HL-60 (cell line): ENCODE results near the gene THSD7B.
"Not testable (repeated sequence)": the region's sequence is repeated elsewhere in the genome, so short reads cannot be mapped to it uniquely, and the experiment has no call there.

ENCODE experiments used
- DNase-seq, 2 experiments: peaks; one replicate each; pipeline ENCODE4 v3.0.0-alpha.2; 2010 to 2020; ENCODE audit warnings: low read depth in 1 of 2, low spot score in 1 of 2
- H3K27ac ChIP-seq: fragments of 250-450 bp; sonication (Bioruptor Pico); replicated peaks from 2 replicates; pipeline ENCODE4 v1.5.1; 2020; ENCODE audit warnings: mild to moderate bottlenecking, moderate library complexity
- H3K27me3 ChIP-seq: fragments of 250-450 bp; sonication (Bioruptor Pico); 2 replicates; pipeline ENCODE4 v1.5.1; 2021; ENCODE audit warnings: mild to moderate bottlenecking, moderate library complexity; ENCODE audit not compliant: insufficient read depth, poor library complexity, severe bottlenecking
- H3K4me3 ChIP-seq: replicated peaks from 2 replicates; pipeline ENCODE4 v1.5.1; 2011; ENCODE audit warnings: mild to moderate bottlenecking, control low read depth, low read length; ENCODE audit not compliant: insufficient read depth
- GABPA ChIP-seq: IDR thresholded peaks from 2 replicates; pipeline ENCODE4 v1.6.1; 2012; ENCODE audit warnings: low read depth
- POLR2AphosphoS5 ChIP-seq: IDR thresholded peaks from 2 replicates; pipeline ENCODE4 v1.6.1; 2012; ENCODE audit warnings: low read depth
- SPI1 ChIP-seq: IDR thresholded peaks from 2 replicates; pipeline ENCODE4 v1.6.1; 2012; ENCODE audit warnings: low read depth, mild to moderate bottlenecking, borderline replicate concordance
- TF ChIP-seq, protein P1 (sequence below): IDR thresholded peaks from 2 replicates; pipeline ENCODE4 v1.6.1; 2012; ENCODE audit warnings: low read depth; ENCODE audit not compliant: insufficient replicate concordance
- TF ChIP-seq, protein P2 (sequence below): IDR thresholded peaks from one replicate; pipeline ENCODE4 v1.5.1; 2011; ENCODE audit warnings: low read length, control low read depth, inconsistent platforms; ENCODE audit not compliant: insufficient read depth

Gene THSD7B

DNA sequence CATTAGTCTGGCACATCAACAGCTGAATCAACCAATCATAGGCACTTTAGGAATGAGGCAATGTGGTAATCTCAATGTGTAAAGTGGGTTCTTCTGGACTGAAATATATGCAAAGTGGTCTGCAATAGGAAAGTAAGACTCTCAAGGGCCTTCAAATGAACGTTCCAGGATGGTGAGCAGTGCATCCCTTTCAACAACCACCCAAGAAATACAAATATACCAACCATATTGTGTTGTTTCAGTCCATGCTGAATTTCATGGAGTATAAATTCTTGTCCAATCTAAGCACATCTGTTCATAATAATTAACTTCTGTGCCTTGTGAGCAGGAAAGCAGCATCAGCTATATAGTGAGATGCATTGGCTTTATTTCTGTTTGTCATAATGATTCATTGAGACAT lies 556.2 kb downstream of the THSD7B start:
- Histone ChIP-seq H3K27ac (no peak overlapping the region), H3K27me3 (no peaks in the 10 kb centered on the region), H3K4me3 (no peak overlapping the region)
- no peak for DNase-seq
- TF ChIP-seq GABPA (no peak), SPI1 (no peak), POLR2AphosphoS5 (no peak)
- TF ChIP-seq, protein P1, sequence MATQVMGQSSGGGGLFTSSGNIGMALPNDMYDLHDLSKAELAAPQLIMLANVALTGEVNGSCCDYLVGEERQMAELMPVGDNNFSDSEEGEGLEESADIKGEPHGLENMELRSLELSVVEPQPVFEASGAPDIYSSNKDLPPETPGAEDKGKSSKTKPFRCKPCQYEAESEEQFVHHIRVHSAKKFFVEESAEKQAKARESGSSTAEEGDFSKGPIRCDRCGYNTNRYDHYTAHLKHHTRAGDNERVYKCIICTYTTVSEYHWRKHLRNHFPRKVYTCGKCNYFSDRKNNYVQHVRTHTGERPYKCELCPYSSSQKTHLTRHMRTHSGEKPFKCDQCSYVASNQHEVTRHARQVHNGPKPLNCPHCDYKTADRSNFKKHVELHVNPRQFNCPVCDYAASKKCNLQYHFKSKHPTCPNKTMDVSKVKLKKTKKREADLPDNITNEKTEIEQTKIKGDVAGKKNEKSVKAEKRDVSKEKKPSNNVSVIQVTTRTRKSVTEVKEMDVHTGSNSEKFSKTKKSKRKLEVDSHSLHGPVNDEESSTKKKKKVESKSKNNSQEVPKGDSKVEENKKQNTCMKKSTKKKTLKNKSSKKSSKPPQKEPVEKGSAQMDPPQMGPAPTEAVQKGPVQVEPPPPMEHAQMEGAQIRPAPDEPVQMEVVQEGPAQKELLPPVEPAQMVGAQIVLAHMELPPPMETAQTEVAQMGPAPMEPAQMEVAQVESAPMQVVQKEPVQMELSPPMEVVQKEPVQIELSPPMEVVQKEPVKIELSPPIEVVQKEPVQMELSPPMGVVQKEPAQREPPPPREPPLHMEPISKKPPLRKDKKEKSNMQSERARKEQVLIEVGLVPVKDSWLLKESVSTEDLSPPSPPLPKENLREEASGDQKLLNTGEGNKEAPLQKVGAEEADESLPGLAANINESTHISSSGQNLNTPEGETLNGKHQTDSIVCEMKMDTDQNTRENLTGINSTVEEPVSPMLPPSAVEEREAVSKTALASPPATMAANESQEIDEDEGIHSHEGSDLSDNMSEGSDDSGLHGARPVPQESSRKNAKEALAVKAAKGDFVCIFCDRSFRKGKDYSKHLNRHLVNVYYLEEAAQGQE = no peak
- TF ChIP-seq, protein P2, sequence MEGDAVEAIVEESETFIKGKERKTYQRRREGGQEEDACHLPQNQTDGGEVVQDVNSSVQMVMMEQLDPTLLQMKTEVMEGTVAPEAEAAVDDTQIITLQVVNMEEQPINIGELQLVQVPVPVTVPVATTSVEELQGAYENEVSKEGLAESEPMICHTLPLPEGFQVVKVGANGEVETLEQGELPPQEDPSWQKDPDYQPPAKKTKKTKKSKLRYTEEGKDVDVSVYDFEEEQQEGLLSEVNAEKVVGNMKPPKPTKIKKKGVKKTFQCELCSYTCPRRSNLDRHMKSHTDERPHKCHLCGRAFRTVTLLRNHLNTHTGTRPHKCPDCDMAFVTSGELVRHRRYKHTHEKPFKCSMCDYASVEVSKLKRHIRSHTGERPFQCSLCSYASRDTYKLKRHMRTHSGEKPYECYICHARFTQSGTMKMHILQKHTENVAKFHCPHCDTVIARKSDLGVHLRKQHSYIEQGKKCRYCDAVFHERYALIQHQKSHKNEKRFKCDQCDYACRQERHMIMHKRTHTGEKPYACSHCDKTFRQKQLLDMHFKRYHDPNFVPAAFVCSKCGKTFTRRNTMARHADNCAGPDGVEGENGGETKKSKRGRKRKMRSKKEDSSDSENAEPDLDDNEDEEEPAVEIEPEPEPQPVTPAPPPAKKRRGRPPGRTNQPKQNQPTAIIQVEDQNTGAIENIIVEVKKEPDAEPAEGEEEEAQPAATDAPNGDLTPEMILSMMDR = no peak

DNA sequence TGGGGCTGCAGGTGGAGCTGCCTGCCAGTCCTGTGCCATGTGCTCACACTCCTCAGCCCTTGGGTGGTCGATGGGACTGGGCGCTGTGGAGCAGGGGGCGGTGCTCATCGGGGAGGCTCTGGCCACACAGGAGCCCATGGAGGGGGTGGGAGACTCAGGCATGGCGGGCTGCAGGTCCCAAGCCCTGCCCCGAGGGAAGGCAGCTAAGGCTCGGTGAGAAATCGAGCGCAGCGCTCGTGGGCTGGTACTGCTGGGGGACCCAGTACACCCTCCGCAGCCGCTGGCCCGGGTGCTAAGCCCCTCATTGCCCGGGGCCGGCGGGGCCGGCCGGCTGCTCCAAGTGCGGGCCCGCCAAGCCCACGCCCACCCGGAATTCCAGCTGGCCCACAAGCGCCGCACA lies 566.2 kb downstream of the THSD7B start:
- H3K4me3 ChIP-seq, DNase-seq, H3K27me3 ChIP-seq, H3K27ac ChIP-seq: not testable (repeated sequence)

DNA sequence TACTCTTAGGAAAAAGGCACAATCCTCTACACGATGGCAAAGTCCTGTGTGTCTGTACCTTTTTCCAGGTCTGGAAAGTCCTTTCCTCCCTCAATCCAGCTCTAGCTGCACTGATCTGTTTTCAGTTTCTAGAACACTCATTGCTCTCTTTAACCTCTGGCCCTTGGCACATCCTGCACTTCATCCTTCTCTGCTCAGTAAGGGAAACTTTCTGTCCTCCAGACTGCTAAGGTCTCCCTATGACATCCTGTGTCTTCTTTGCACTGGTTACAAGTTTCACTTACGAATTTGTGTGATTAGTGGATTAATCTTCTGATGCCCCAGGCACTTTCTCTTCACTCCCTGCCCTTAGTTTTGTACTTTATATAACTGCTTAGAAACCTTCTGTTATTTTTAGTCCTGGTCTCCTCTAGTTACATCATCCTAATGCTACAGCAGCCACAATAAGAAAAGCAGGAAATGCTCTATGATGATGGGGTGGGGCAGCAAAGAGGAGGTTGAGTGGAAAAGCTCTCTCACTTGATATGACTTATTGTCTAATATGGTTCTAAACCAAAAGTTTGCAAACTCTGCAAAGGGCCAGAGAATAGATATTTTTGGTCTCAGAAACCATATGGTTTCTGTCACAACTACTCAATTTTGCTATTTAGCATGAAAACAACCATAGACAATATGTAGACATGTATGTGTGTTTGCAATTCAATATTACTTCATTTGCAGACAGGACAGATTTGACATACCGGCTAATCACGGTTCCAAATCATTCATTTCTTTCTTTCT lies 568.2 kb downstream of the THSD7B start:
- Histone ChIP-seq H3K4me3 (no peak overlapping the region), H3K27me3 (no peaks in the 10 kb centered on the region), H3K27ac (no peak overlapping the region)
- no peak for DNase-seq
- TF ChIP-seq, protein P2 = no peak
- no peak for TF ChIP-seq GABPA
- no peak for TF ChIP-seq SPI1
- TF ChIP-seq POLR2AphosphoS5 = no peak
- TF ChIP-seq, protein P1 = no peak

DNA sequence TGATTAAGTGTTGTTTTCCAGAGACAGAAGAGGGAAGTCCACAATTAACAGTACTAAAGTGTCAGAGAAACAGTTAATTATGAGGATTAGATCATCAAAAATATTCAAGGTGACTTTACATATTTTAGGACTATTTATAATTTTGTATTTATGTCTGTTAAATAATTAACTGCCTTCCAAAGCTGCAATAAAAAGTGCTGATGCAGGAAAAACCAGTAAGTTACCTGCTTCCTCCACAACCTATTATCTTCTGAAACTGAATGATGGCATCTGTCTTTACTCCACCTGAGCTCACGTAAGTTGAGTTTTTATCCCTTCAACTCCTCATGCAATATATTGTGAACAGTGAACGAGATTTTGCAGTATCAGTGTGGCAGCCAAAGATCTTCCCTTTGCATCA lies 570.7 kb downstream of the THSD7B start:
- TF ChIP-seq POLR2AphosphoS5 (no peak), GABPA (no peak)
- TF ChIP-seq, protein P1 = no peak

More for the DNA sequence above, 570.7 kb downstream of the THSD7B start:
- no peak overlapping the region for H3K4me3 ChIP-seq
- no peak for DNase-seq
- no peaks in the 10 kb centered on the region for H3K27me3 ChIP-seq
- H3K27ac ChIP-seq = no peak overlapping the region
